HepG2 (cell line): ENCODE measurements around the gene COL2A1. TPM values are rescaled to one million over a fixed set of nuclear protein-coding genes. Genes with fewer than 3 reads are reported as not detected.

Source experiments
- ATAC-seq: fragments of 200-7000 bp; cut with Tn5 transposase; 3 replicates; pipeline ENCODE4 v1.9.1; 2020; ENCODE audit warnings: mild to moderate bottlenecking, moderate library complexity
- BruUV-seq: library from RNA; stranded (reverse); fragments of 400-500 nt; replicated peaks from 2 replicates; lab custom pipeline; 2021; lab: Mats Ljungman, UMichigan
- CTCF ChIA-PET: fragments of 300-600 bp; formaldehyde crosslinking; extraction: SDS; loops from one replicate; lab custom pipeline; 2021; ENCODE audit warnings: low total read pairs, inconsistent platforms, low intra/inter-chr PET ratio; lab: Yijun Ruan, JAX
- POLR2A ChIA-PET: fragments of 350-600 bp; sonication (Branson Sonifier 250); formaldehyde crosslinking; loops from one replicate; lab custom pipeline; 2020; ENCODE audit warnings: antibody characterized with exemption, inconsistent platforms; lab: Yijun Ruan, JAX
- DNase-seq: peaks from one replicate; pipeline ENCODE4 v3.0.0-alpha.2; 2015; ENCODE audit warnings: low spot score
- FAIRE-seq: peaks from 3 replicates; lab custom pipeline; 2011; peaks lifted over from hg19 to GRCh38; lab: Jason Lieb, UNC
- H2AFZ ChIP-seq: one replicate; pipeline ENCODE4 v1.6.1; 2011; ENCODE audit warnings: low read length, inconsistent platforms
- H3K27ac ChIP-seq: fragments of 300-600 bp; 3 replicates; pipeline ENCODE4 v1.8.0; 2011; ENCODE audit warnings: mixed run types, mild to moderate bottlenecking, mixed read lengths, low read length, inconsistent platforms; ENCODE audit not compliant: insufficient read depth; ENCODE audit errors: extremely low read length
- H3K27me3 ChIP-seq, 2 experiments: fragments of 200-600 bp in 1 of 2; 2 replicates in 1 of 2; 3 replicates in 1 of 2; pipeline versions ENCODE4 v1.6.0 to v1.8.0; 2011; ENCODE audit warnings: low read length in 2 of 2, mild to moderate bottlenecking in 2 of 2, moderate library complexity in 2 of 2, inconsistent platforms in 1 of 2; ENCODE audit not compliant: insufficient read depth in 2 of 2, control insufficient read depth in 1 of 2
- H3K36me3 ChIP-seq, 2 experiments: fragments of 200-600 bp in 1 of 2; replicated peaks in 1 of 2; 2 replicates in 1 of 2; 3 replicates in 1 of 2; pipeline versions ENCODE4 v1.5.1 to v1.8.0; 2011; ENCODE audit warnings: low read length in 2 of 2, inconsistent platforms in 1 of 2; ENCODE audit not compliant: insufficient read depth in 2 of 2, control insufficient read depth in 1 of 2
- H3K4me1 ChIP-seq: 2 replicates; pipeline ENCODE4 v1.5.1; 2012; ENCODE audit warnings: low read length, inconsistent platforms; ENCODE audit not compliant: insufficient read depth
- H3K4me2 ChIP-seq: 2 replicates; pipeline ENCODE4 v1.6.0; 2011; ENCODE audit warnings: low read depth, low read length, inconsistent platforms
- H3K4me3 ChIP-seq, 3 experiments: fragments of 200-600 bp in 1 of 3; sonication (generic), shearing (Covaris generic) in 1 of 3; replicated peaks in 1 of 3; 2 replicates each; pipeline ENCODE4 v1.5.1; 2011 to 2016; ENCODE audit warnings: low read length in 3 of 3, inconsistent platforms in 2 of 3, low read depth in 2 of 3, mild to moderate bottlenecking in 2 of 3, control low read depth in 1 of 3, mixed read lengths in 1 of 3; ENCODE audit not compliant: insufficient read depth in 1 of 3
- H3K79me2 ChIP-seq: one replicate; pipeline ENCODE4 v1.6.1; 2011; ENCODE audit warnings: low read length, inconsistent platforms; ENCODE audit not compliant: insufficient read depth
- H3K9ac ChIP-seq: 2 replicates; pipeline ENCODE4 v1.6.0; 2011; ENCODE audit warnings: mild to moderate bottlenecking, low read depth, low read length, inconsistent platforms; ENCODE audit not compliant: insufficient read depth
- H3K9me3 ChIP-seq: 2 replicates; pipeline ENCODE4 v1.5.1; 2012; ENCODE audit warnings: mild to moderate bottlenecking, low read length
- H4K20me1 ChIP-seq: 2 replicates; pipeline ENCODE4 v1.6.0; 2011; ENCODE audit warnings: inconsistent platforms, mild to moderate bottlenecking, low read length, moderate library complexity; ENCODE audit not compliant: insufficient read depth
- BATF2 ChIP-seq: sonication (generic); formaldehyde crosslinking; IDR thresholded peaks from 2 replicates; pipeline ENCODE4 v1.8.0; 2022; ENCODE audit warnings: mild to moderate bottlenecking, missing genetic modification reagents, moderate library complexity
- CAMTA2 ChIP-seq: sonication (generic); formaldehyde crosslinking; IDR thresholded peaks from 2 replicates; pipeline ENCODE4 v1.4.0; 2020; ENCODE audit warnings: mild to moderate bottlenecking, missing genetic modification reagents, borderline replicate concordance
- CREB1 ChIP-seq, 2 experiments: fragments of 450-650 bp in 1 of 2; IDR thresholded peaks; 2 replicates each; pipeline ENCODE4 v1.6.1; 2016 to 2017; ENCODE audit warnings: control low read depth in 1 of 2, mild to moderate bottlenecking in 1 of 2, missing compliant biosample characterization in 1 of 2, missing genetic modification characterization in 1 of 2
- CSRNP1 ChIP-seq: sonication (generic); formaldehyde crosslinking; IDR thresholded peaks from 2 replicates; pipeline ENCODE4 v1.8.1; 2023; ENCODE audit warnings: mild to moderate bottlenecking, missing genetic modification reagents
- GZF1 ChIP-seq: sonication (generic); formaldehyde crosslinking; IDR thresholded peaks from 2 replicates; pipeline ENCODE4 v1.5.1; 2020; ENCODE audit warnings: mild to moderate bottlenecking, missing genetic modification reagents
- KMT2A ChIP-seq: sonication (generic); formaldehyde crosslinking; IDR thresholded peaks from 2 replicates; pipeline ENCODE4 v1.4.0; 2020; ENCODE audit warnings: missing genetic modification reagents
- MIER2 ChIP-seq: IDR thresholded peaks from 2 replicates; pipeline ENCODE4 v1.6.1; 2016; ENCODE audit warnings: missing biosample characterization, missing genetic modification reagents
- POLR2A ChIP-seq, 2 experiments: IDR thresholded peaks; 2 replicates each; pipeline ENCODE4 v1.6.1; 2011; ENCODE audit warnings: low read depth in 2 of 2, low read length in 2 of 2, mild to moderate bottlenecking in 1 of 2, moderate library complexity in 1 of 2; ENCODE audit not compliant: insufficient read depth in 1 of 2
- TFDP2 ChIP-seq: sonication (generic); formaldehyde crosslinking; IDR thresholded peaks from 2 replicates; pipeline ENCODE4 v1.4.0; 2020; ENCODE audit warnings: missing genetic modification reagents
- TMF1 ChIP-seq: sonication (generic); formaldehyde crosslinking; IDR thresholded peaks from 2 replicates; pipeline ENCODE4 v1.8.1; 2022; ENCODE audit warnings: low read depth, missing genetic modification reagents
- ZNF136 ChIP-seq: sonication (generic); formaldehyde crosslinking; IDR thresholded peaks from 2 replicates; pipeline ENCODE4 v1.8.1; 2022; ENCODE audit warnings: low read depth, mild to moderate bottlenecking, moderate library complexity, missing genetic modification reagents
- ZNF230 ChIP-seq: sonication (generic); formaldehyde crosslinking; IDR thresholded peaks from 2 replicates; pipeline ENCODE4 v1.4.0; 2020; ENCODE audit warnings: mild to moderate bottlenecking, missing genetic modification reagents
- ZNF552 ChIP-seq: sonication (generic); formaldehyde crosslinking; IDR thresholded peaks from 2 replicates; pipeline ENCODE4 v1.9.0; 2022; ENCODE audit warnings: missing genetic modification reagents, mild to moderate bottlenecking, borderline replicate concordance
- ZNF570 ChIP-seq: sonication (generic); formaldehyde crosslinking; IDR thresholded peaks from 2 replicates; pipeline ENCODE4 v1.4.0; 2020; ENCODE audit warnings: mild to moderate bottlenecking, missing genetic modification reagents, borderline replicate concordance
- ZNF660 ChIP-seq: sonication (generic); formaldehyde crosslinking; IDR thresholded peaks from 2 replicates; pipeline ENCODE4 v1.5.1; 2020; ENCODE audit warnings: mild to moderate bottlenecking, low read depth, missing genetic modification reagents, borderline replicate concordance
- ZNF879 ChIP-seq: sonication (generic); formaldehyde crosslinking; IDR thresholded peaks from 2 replicates; pipeline ENCODE4 v1.8.1; 2023; ENCODE audit warnings: missing genetic modification reagents
- ZSCAN30 ChIP-seq: sonication (generic); formaldehyde crosslinking; IDR thresholded peaks from 2 replicates; pipeline ENCODE4 v1.5.0; 2020; ENCODE audit warnings: mild to moderate bottlenecking, missing genetic modification reagents
- WGBS: methylation state at CpG from one replicate; pipeline ENCODE4 v1.1.6; 2017; ENCODE audit warnings: low lambda C conversion rate; 5-methylcytosine and 5-hydroxymethylcytosine counted together
- in situ Hi-C: cut with HindIII; loops from 2 replicates; pipeline ENCODE4 v1.10.0; 2017; ENCODE audit warnings: low pct_unique_long_range_greater_than_20kb; ENCODE audit not compliant: extremely low pct_ligation_motif_present
- intact Hi-C: fragments of 100-400 bp; cut with micrococcal nuclease; formaldehyde crosslinking; loops from one replicate; pipeline ENCODE4 v1.10.0; 2022; ENCODE audit not compliant: unreplicated experiment
- polyA plus RNA-seq, 8 experiments: library from polyadenylated mRNA; depleted of rRNA in 3 of 8; stranded (reverse) in 7 of 8; unstranded in 1 of 8; fragments of >200 nt; fragmentation: Illumina TruSeq in 4 of 8; extraction: Trizol in 4 of 8; gene quantifications; 2 replicates each; pipeline versions ENCODE4 v1.2.1 to v1.2.3, GENCODE V29; 2011 to 2016; ENCODE audit warnings: low read depth in 4 of 8, missing spikeins in 1 of 8, mixed read lengths in 1 of 8; ENCODE audit not compliant: insufficient read depth in 1 of 8
- total RNA-seq, 5 experiments: library from RNA; depleted of rRNA; stranded (reverse); fragments of >200 nt; fragmentation: Illumina TruSeq; extraction: Trizol; gene quantifications; 2 replicates each; pipeline ENCODE4 v1.2.3, GENCODE V29; 2016; ENCODE audit warnings: low read depth in 1 of 5

Gene COL2A1
- total and polyA plus RNA-seq, 2 of the 13 experiments (the other 11 are each of a cell fraction or from before 2014, with no cell fraction given), result 7.4 to 38.3 TPM

DNA sequence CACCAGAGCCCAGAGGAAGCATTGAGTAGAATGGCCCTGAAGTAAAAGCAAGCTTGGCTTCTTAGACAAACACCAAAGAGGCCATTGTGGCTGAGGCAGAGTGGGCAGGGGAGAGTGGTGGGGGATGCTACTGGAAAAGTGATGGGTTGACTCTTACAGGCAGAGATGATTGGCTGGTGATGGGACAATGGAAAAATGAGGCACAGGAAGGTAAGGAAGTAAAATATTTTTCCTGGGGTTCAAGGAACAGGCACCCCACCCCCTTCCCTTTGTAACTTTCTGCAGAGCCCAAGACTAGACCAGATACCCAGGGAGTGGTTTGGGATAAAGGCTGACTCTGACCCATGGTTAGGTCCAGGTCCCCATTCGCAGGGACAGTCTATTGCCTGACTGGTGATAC lies 34.9 kb upstream of the COL2A1 start:
- Histone ChIP-seq H2AFZ (no peak overlapping the region), H3K4me2 (no peak overlapping the region), H3K9ac (no peak overlapping the region), H3K36me3 (no peaks in the 10 kb centered on the region), H4K20me1 (no peaks in the 10 kb centered on the region), H3K9me3 (no peaks in the 10 kb centered on the region), H3K4me3 (no peak overlapping the region), H3K79me2 (no peaks in the 10 kb centered on the region), H3K4me1 (peaks cover 33% of the 10 kb centered on the region), H3K27me3 (no peaks in the 10 kb centered on the region), H3K27ac (no peak overlapping the region)
- no TSS peak for BruUV-seq
- intact Hi-C loops (loop anchor here (10.0 kb wide), 1 partner anchor 134 kb away; the partner anchor contains the start of gene VDR), in situ Hi-C loops (no loop called here)
- DNase-seq (no peak), FAIRE-seq (no peak), ATAC-seq (no peak)
- WGBS, result 100% methylated on average over 1 of the region's 1 CpG
- ChIA-PET CTCF (no interaction called here), POLR2A (no interaction called here)
- no peak for TF ChIP-seq ZNF660
- no peak for TF ChIP-seq ZNF136 (CRISPR knock-in tag)
- no peak for TF ChIP-seq POLR2A (IDR thresholded peaks at IDR 0.05; ENCODE audit: insufficient read depth in 1 of 2, low read depth in 2 of 2, low read length in 2 of 2)
- no peak for TF ChIP-seq TMF1 (CRISPR knock-in tag)
- no peak for TF ChIP-seq GZF1 (CRISPR knock-in tag)
- TF ChIP-seq CSRNP1 (CRISPR knock-in tag), result no peak
- TF ChIP-seq ZNF230 (CRISPR knock-in tag), result no peak
- TF ChIP-seq, all 625 proteins: peak for 0

- Histone ChIP-seq H3K27ac (no peak overlapping the region), H3K4me3 (peak overlapping the region in 2 of 3 experiments; percentile 42 to 44; a peak in 4 of 6 replicates), H3K4me1 (peaks cover 39% of the 10 kb centered on the region), H3K9me3 (no peaks in the 10 kb centered on the region), H3K9ac (no peak overlapping the region), H3K36me3 (no peaks in the 10 kb centered on the region), H3K79me2 (no peaks in the 10 kb centered on the region), H2AFZ (no peak overlapping the region), H3K27me3 (no peaks in the 10 kb centered on the region), H3K4me2 (peak overlapping the region; percentile 71), H4K20me1 (no peaks in the 10 kb centered on the region)
- intact Hi-C loops (loop anchor here (10.0 kb wide), 1 partner anchor 133 kb away; the partner anchor contains the start of gene VDR), in situ Hi-C loops (no loop called here)
- no TSS peak for BruUV-seq
- DNase-seq (no peak), FAIRE-seq (no peak), ATAC-seq (no peak)
- TF ChIP-seq ZNF570 (CRISPR knock-in tag) (no peak), MIER2 (no peak), ZNF552 (CRISPR knock-in tag) (no peak), KMT2A (CRISPR knock-in tag) (no peak), TFDP2 (CRISPR knock-in tag) (no peak), ZNF879 (CRISPR knock-in tag) (no peak), CAMTA2 (CRISPR knock-in tag) (no peak), ZSCAN30 (CRISPR knock-in tag) (no peak), CREB1 (IDR thresholded peaks at IDR 0.05) (no peak), CREB1 (CRISPR knock-in tag; IDR thresholded peaks at IDR 0.05) (no peak), BATF2 (CRISPR knock-in tag) (no peak)
- ChIA-PET CTCF (no interaction called here), POLR2A (interaction anchor here (1.0 kb wide), 2 partner anchors 15 to 119 kb away, joined by 3 to 5 read pairs; partner anchors contain the start of gene ASB8)
- WGBS, result 48% methylated on average over 5 of the region's 5 CpGs
Measured at GRCh38 chr12:48038085-48038484, 33.8 kb upstream of the COL2A1 start.
